SKM-1 (cell line): ENCODE results near the gene NREP.
"Not testable (repeated sequence)": the region's sequence is repeated elsewhere in the genome, so short reads cannot be mapped to it uniquely, and the experiment has no call there.

ENCODE experiments used
- DNase-seq: peaks from one replicate; lab custom pipeline; 2025; ENCODE audit not compliant: unreplicated experiment; lab: John Stamatoyannopoulos, UW

The NREP gene

DNA sequence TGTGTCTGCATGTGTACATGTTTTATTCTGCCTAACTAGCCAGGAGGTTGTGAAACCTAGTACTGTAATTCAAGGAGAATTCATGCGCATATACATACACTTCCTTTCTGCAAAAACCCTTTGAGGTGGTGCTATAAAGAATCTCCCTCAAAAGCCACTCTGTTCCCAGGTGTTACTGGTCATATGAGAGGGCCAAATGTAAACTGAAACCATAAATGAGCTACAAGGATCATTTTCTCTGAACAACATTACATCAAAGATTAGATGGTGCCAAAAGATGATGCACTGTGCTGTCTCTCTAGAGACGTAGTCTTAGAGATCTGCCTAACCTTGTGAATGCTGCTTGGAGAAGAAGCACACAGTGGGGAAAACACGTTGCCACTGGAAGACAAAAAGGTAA is 15.7 kb downstream of the NREP start:
- no peak for DNase-seq

DNA sequence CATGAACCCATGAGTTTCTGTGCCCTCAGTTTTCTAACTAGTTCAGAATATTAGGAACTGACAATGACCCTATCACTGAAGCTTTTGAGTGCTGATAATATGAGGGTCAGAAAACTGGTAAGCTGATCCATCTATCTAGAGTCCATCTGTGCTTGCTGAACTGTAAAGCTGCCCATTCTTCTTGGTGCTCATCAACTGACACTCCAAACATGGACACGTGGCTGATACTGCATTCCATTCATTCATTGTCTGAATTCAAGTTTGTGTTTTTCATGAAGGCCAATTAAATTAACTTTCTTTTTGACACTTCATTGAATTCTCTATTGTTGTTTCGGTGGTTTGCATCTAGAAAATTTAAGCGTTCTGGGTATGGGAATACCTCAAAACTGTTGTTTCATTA is 17.6 kb downstream of the NREP start:
- DNase-seq, result no peak

GRCh38 chr5:111738118-111738517 is 18.9 kb downstream of the NREP start:
- DNase-seq, result no peak

GRCh38 chr5:111737716-111738115 is 19.3 kb downstream of the NREP start:
- no peak for DNase-seq

GRCh38 chr5:111735583-111736270 is 21.3 kb downstream of the NREP start:
- no peak for DNase-seq

DNA sequence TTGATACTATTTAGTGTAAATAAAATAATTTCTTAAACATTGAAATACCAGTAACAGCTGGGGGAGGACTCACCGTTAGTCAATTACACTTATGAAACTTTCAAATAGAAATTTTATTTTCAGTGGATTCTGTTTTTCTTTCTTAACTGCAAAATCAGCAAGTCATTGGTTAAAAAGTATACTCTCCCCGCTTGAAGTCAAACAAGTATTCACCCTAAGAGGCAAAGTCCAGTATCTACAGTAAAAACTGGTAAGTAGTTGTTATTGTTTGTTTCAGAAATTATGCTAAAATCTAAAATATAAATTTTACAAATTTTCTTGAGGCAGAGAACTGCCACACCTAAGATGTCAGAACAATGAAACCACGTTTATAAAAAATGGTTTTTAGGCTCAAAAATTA is 22.4 kb downstream of the NREP start:
- DNase-seq, result no peak

DNA sequence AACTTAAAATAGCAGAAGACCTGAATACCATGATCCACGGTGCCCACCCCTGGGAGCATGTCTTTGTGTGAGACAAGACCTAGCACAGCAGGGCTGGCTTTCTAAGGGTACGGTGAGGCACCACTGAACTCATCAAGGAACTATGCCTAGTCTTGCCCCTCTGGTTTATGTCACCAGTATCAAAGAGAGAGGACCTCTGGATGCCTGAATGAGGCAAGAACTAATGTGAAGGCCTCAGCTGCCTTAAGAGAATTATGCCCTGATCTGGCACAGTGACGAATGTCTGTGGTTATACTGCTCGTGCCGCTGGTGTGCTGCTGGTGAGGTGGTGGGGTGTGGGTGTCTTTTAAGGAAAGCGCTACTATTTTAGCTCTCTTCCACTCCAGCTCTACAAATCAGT is 23.0 kb downstream of the NREP start:
- no peak for DNase-seq

- DNase-seq, result no peak
Observed at GRCh38 chr5:111733571-111733970, 23.4 kb downstream of the NREP start.

- no peak for DNase-seq
Observed at GRCh38 chr5:111731638-111732037, 25.4 kb downstream of the NREP start.

DNA sequence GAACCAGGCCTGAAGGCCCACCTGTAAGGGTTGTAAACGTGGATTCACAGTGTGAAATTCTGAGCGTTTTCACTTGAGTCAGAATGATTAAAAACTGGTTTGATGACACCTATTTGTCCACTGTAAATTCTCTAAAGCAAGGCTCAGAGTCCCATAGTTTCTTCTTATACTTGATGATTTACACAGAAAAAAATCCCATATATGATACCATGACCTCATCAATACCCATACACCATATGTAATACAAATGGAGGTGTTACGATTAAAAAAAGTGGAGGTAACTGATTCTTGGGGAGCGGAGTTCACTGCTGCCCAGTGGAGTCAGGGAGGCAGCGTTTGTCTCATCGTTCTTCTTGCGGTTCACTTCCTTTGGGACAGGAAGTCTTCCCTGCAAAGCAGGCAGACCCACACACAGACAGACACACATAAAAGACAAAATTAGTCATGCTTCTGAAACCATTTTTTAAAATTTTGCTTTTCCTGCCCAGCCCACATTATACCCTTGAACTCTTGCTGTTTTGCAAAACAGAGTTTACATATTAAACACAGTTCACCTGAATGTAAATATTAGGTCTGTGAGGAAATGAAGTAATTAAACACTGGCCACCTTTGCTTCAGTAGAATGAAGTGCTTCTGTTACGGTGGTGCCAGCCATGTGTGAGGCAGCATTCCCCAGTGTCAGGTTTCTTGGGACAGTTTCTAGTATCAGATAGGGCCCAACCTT is 26.2 kb downstream of the NREP start:
- DNase-seq, result no peak

DNA sequence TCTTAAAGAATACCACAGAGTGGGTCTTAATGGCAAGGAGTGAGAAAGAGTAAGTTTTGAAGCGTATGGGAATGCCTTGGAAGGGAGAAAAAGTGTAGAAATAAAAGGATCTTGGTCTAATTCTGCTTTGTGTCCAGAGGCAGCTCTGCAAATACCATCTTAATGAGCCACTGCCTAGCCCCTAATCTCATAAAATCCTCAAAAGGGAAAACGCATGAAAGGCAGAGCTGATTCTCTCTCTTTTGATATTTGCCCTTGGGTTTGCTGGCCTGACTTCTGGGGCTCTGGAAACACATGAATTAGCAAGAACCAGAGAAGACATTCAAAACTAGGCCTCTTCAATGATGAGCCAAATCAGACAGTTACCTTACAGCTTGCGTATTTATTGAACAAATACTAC is 28.1 kb downstream of the NREP start:
- DNase-seq, result no peak

- DNase-seq, result no peak
Observed at GRCh38 chr5:111726986-111727385, 30.0 kb downstream of the NREP start.

DNA sequence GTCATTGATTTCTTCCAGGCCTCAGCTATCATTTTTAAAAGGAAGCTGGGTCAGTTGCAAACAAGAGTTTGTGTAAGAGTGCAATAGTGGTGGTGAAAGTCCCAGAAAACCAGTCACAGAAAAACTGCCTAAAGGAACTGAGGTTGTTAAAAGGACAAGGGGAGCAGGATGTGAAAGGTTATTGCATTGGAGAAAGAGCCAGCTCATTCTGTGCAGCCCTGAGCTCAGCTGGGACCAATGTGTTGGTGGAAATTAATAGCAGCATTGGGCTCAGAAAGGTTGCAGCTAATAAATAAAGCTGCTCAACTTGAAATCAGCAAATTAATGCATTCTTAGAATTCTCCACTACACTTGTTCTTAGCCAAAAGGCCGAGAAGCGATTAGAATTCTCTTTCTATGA is 34.9 kb downstream of the NREP start:
- no peak for DNase-seq

DNA sequence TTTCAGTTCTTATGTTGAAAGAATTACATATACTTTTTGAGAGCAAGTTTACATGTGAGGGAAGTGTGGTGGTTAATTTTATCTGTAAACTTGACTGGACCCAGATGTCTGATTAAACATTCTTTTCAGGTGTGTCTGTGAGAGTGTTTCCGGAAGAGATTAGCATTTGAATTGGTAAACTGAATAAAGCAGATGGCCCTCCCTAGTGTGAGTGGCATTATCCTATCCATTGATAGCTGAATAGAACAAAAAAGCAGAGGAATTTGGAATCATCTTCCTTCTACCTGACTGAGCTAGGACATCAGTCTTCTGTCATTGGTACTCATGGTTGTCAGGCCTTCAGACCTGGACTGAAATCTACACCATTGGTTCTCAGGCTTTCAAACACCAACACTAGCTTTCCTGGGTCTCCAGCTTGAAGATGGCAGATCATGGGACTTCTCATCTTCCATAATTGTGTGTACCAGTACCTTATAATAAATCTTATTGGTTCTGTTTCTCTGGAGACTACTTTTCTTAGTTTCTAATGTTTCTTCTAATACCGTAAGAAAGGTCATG is 36.6 kb downstream of the NREP start:
- DNase-seq, result no peak

- DNase-seq, result no peak
Observed at GRCh38 chr5:111719773-111720172, 37.2 kb downstream of the NREP start.

- not testable (repeated sequence) for DNase-seq
Observed at GRCh38 chr5:111716789-111717188, 40.2 kb downstream of the NREP start.

DNA sequence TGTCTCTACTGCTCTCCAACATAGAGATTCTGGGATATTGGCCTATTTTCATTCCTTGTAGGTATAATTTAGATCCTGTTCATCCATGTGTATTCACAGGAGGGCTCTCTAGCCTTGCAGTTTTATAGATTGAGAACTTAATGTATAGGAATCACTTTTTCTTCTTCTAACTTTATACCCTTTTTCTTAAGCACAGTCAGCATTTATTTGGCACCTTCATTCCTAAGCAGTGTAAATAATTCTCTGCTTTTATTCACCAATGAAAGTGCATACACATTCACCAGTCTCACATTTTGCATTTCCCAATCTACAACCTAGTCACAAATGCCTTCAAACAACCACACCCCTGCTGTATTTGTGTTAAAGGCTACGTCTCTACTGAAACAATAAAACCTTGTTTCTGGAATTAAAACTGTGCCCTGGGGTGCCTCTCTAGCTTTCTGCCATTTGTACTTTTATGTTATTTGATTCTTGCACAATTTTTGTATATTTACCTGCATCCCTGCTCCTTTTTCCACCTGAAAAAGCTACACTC is 49.3 kb downstream of the NREP start:
- no peak for DNase-seq

- no peak for DNase-seq
Observed at GRCh38 chr5:111706345-111706744, 50.6 kb downstream of the NREP start.

GRCh38 chr5:111704452-111705085 is 52.4 kb downstream of the NREP start:
- no peak for DNase-seq

DNA sequence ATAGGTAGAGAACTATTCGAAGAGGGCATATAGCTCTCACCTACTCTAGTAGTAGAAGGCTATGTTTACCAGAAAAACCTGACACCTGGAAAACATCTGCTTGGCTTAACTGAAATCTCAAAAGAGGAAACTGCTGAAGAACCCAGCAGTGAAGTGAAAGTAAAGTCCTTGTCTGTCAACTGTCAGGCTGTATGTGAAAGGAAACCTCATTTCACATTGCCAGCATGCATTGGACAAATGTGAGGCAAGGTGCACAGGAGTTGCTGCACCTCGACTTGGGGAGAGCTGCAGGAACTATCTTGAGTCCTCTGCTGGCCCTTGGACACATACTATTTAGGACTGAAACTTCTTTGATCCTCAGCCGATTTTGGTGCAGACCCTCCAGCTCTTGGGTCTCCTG is 53.3 kb downstream of the NREP start:
- DNase-seq, result no peak

DNA sequence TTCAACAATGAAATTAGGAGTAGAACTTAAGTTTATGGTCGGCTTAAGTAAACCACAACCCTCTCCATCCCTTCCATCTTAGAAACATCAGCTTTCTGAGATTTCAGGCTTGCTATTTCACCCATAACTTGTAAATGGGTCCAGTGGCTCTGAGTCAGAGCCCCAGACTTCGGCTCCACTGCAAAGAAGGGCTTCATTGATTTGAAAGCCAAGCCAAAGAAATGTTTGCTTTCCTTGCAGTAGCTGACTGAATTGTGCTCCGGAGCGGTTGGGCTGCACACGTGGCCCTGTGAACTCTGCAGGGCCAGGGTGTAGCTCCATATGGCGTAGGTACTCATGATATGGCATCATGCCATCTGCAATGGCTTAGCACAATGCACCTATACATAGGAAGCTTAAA is 57.0 kb downstream of the NREP start:
- DNase-seq, result no peak

DNA sequence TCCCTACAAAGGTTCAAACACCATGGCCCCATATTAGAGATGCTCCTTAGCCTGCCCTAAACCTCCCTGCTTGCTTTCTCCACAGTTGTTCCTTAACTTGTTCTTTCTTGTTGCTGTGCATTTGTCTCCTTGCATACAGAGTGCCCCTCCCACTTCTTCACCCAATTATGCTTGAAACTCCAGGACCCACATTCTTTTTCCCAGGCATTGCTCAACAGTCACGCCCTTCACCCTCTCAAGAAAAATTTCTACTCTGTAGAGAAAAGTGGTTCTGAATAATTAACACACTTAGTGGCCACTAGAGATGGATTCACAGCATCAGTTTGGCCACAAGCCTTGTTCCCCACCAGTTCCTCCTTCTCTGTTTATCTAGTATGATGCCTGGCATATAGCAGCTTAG is 57.7 kb downstream of the NREP start:
- no peak for DNase-seq
